HG03280 (cell line): ENCODE results near the gene GPR137.
"Not testable (repeated sequence)": the region's sequence is repeated elsewhere in the genome, so short reads cannot be mapped to it uniquely, and the experiment has no call there.

Experiments
- ATAC-seq: cut with Tn5 transposase; IDR thresholded peaks from one replicate; pipeline ENCODE4 v1.9.1; 2021; ENCODE audit warnings: mild to moderate bottlenecking, moderate library complexity; ENCODE audit not compliant: unreplicated experiment

The GPR137 gene

GRCh38 chr11:64298966-64299846, 13.6 kb downstream of the GPR137 start:
- no peak for ATAC-seq

- ATAC-seq: no peak
Observed at GRCh38 chr11:64299847-64300648, 14.4 kb downstream of the GPR137 start, which contains the start of gene CATSPERZ. Gene CATSPERZ (plus strand): TSS chr11:64300358. CDS start chr11:64300411, 53 bp downstream.

- ATAC-seq: no peak
Observed at GRCh38 chr11:64303109-64304031, 17.7 kb downstream of the GPR137 start.

- no peak for ATAC-seq
Observed at GRCh38 chr11:64304032-64304315, 18.3 kb downstream of the GPR137 start.

GRCh38 chr11:64304316-64305072, 18.8 kb downstream of the GPR137 start:
- peak; percentile 28 for ATAC-seq

- peak; percentile 70 for ATAC-seq
Observed at GRCh38 chr11:64305075-64305690, 19.5 kb downstream of the GPR137 start, which contains the start of gene ESRRA. Gene ESRRA (plus strand): TSS chr11:64305524. CDS start chr11:64307180, 1,656 bp downstream.

GRCh38 chr11:64305691-64306562, 20.3 kb downstream of the GPR137 start:
- peak; percentile 28 for ATAC-seq

- no peak for ATAC-seq
Observed at GRCh38 chr11:64306563-64306875, 20.9 kb downstream of the GPR137 start.

- no peak for ATAC-seq
Observed at GRCh38 chr11:64306876-64307622, 21.4 kb downstream of the GPR137 start.

GRCh38 chr11:64307795-64308194, 22.1 kb downstream of the GPR137 start:
- ATAC-seq: not testable (repeated sequence)

- no peak for ATAC-seq
Observed at GRCh38 chr11:64312947-64313346, 27.3 kb downstream of the GPR137 start.

- ATAC-seq: no peak
Observed at GRCh38 chr11:64313491-64314145, 28.0 kb downstream of the GPR137 start.

GRCh38 chr11:64314146-64314804, 28.6 kb downstream of the GPR137 start:
- ATAC-seq: no peak

GRCh38 chr11:64314805-64315561, 29.3 kb downstream of the GPR137 start:
- no peak for ATAC-seq

- ATAC-seq: not testable (repeated sequence)
Observed at GRCh38 chr11:64315667-64316526, 30.2 kb downstream of the GPR137 start.
